AG20443 (cell line): Measurements from ENCODE around the gene NEDD4.
"Not testable (repeated sequence)": the region's sequence is repeated elsewhere in the genome, so short reads cannot be mapped to it uniquely, and the experiment has no call there.

ENCODE experiments used
- DNase-seq: peaks from one replicate; pipeline ENCODE4 v3.0.0; 2012; ENCODE audit warnings: low spot score, mixed read lengths

NEDD4 gene

DNA sequence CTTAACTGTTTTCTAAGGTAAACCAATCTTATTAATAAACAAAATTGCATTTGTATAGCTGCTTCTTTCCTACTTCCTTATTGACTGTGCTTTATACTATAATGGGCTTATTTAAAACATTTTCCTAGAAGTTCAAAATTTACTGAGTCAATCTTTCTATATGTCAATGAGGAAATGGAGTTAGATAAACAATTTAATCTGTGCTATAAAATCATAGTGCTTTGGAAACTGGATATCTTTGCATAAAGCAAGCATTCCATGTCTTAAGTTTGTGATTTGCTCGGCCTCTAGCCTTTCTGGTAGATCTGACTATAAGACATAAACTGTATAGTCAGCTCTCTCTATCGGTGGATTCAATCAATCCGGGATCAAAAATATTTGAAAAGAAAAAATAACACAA is 99.6 kb downstream of the NEDD4 start:
- no peak for DNase-seq

DNA sequence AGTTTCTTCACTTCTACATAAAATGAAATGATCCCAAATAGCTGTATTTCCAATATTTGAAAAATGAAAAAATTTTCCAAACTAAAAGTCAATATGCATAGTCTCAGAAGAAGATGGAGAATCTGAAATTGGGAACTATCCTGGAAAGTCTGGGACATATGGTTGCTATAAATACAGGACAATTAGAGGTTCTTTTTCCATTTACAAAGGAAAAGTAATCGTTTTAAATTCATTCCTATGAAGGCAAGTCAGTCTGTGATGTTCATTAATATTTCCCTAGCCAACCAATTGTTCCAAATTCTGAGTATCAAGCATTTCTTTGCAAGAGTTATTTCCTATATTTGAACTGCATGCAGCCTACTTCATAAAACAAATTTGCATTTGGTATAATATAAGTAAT is 102.2 kb downstream of the NEDD4 start:
- no peak for DNase-seq

DNA sequence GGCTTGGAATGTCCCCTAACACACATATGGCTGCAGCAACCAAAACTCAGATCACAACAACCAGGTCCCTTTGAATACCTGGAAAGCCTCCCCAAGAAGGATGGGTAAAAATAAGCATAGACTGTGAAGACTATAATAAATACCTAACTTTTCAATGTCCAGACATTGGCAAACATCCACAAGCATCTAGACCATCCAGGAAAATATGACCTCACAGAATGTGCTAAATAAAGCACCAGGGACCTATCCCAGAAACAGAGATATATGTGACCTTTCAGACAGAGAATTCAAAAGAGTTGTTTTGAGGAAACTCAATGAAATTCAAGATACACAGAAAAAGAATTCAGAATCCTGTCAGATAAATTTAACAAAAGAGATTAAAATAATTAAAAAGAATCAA is 109.2 kb downstream of the NEDD4 start:
- DNase-seq = no peak

DNA sequence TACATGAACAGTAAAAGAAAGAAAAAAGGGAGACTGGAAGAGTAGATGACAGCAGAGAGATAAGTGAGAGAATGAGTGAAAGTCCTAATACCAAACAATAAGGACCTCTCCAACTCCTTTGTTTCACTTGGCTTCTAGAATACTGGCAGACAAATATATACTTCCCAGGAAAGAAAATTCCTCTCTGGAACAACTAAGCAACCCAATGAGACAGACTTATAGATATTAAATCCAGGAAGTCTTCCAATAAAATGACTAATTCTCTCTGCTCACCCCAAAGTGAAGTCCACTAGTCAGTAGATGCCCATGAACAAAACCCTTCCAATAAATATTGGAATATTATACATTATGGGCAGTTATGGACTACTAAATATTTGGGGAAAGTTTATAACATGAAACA is 114.2 kb downstream of the NEDD4 start:
- DNase-seq = peak; percentile 15

DNA sequence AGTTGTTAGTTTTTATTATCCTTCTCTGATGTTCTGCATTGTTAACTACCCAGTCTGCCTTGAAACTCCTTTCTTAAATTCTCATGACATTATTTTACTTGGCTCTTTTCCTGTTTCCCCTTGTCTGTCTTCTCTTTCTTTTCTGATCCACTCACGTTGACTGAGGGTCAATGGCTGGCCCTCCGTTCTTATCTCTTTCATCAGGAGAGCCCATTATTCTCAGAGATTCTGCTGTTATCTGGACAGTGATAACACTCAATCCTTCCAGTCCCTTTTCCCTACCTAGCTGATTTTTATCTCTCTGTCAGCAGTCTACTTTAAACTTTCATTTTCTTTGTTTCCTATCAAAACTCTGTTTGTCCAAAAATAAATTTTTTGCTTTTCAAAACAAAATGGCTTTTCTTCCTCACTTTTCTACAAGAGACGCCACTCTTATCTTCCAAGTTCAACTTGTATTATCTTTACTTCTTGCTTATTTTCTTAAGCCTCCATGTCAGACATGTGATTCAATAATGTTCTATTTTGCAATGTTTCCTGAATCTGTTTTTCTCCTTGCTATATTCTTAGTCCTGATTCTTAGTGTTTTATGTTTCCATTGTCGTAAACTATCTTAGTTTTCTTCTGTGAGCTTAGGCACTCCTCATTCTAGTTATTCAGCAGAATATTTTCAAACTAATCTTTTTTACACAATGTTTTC is 120.2 kb downstream of the NEDD4 start:
- DNase-seq = no peak

DNA sequence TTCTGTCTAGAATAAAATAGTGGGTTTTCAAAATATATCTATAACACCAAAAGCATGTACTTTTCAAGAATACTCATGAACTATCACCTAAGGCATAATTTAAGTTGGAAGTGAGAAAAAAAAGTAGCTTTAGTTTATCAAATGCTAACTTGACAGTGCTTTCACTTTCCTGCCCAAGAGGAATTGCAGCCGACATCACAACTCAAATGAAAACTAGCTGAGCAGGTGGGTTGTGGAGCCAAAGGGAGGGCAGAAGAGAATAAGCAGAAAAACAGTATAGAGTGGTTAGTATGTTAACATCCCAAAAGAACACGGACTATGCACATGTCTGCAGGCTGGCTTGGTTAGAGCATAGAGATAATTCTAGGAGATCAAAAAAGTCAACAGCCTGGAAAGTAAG is 120.9 kb downstream of the NEDD4 start:
- no peak for DNase-seq

DNA sequence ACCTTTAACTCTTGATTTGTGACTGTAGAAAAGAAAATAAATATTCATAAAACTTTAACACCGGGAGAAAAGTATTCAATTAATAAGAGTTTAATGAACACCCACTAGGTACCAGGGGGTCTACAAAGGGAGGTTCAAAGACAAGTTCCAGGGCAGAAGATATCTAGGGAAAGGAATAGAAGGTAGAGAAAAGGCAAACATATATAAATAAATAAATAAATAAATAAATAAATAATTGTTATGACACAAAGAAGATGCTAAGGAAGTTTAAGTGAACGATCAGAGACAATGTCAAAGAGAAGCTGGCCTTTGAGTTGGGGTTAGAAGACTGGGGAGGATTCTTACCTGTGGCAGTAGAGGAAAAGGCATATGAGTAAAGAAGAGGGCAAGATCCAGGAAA is 123.8 kb downstream of the NEDD4 start:
- DNase-seq = no peak

DNA sequence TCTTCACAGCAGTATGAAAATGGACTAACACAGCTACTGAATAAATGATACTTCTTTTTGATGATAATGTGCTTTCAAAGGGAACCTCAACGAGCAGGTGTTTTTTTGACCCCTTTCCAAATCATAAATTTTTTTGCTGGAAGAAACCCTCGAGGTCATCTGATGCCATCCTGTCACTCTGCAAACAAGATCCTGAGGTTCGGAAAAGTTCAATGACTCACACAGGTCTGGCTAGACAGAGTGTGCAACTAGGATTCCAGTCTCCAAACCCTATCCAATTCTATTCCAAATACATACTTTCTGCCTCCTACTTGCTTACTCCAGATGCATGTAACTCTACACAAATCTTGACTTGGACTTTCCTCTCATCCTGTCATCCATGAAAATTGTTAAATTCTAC is 124.7 kb downstream of the NEDD4 start:
- no peak for DNase-seq

DNA sequence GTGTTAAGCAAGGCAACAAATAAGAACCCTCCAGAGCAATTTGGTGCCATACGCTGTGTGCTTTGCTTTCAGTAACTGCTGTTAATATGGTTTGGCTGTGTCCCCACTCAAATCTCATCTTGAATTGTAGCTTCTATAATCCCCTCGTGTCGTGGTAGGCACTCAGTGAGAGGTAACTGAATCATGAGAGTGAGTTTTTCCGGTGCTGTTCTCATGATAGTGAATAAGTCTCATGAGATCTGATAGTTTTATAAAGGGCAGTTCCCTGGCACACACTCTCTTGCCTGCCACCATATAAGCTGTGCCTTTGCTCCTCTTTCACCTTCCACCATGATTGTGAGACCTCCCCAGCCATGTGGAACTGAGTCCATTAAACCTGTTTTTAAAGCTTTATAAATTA is 125.1 kb downstream of the NEDD4 start:
- not testable (repeated sequence) for DNase-seq

DNA sequence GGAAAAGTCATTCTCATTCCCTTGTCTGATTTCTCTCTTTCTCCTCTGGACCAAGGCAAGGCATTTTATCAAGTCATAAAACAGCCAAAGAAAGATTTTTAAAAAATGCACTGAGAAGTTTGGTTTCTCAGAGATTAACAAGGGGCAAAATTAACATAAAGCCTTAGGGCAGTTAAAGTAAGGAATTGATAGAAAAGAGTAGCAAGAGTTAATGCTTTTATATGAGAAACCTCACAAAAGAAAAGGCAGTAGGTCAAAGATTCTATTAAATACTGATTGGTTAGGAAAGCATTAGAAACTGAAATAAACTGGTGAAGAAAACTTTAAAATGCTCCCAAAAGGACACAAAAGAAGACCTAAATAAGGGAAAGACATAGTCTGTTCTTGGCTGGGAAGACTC is 129.5 kb downstream of the NEDD4 start:
- no peak for DNase-seq

DNA sequence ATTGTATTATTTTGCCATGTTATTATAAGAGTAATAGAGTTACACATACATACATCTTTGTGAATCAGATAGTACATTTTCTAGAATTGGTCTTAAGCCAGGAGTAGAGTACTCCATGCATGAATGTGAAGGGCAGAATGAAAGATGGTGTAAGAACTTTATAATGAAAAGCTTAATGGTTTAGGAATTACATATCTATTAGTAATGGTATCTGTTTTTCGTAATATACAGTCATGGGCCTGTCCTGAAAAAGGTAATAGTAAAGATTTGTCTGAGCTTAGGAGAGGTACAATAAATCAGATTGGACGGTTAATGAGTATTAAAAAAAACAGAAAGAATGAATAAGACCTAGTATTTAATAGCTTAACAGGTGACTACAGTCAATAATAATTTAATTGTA is 132.3 kb downstream of the NEDD4 start:
- no peak for DNase-seq

DNA sequence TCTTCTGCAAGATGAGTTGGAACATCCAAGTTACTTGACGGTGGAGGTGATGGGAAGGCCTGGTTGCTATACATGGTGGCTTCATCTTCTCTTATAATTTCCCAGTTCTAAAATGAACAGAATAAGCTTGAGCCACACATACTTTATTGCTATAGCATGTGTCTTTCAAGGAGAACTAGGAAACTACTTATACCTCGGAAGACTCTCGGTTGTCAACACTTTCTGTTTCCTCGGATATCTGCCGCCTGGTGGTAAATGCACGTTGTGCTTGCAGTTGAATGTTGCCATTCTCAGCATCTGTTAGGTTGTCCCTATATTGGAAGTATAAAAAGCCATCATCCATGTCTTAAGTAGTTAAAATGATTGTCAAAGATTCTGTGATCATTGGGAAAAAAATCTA is 132.9 kb downstream of the NEDD4 start:
- no peak for DNase-seq

DNA sequence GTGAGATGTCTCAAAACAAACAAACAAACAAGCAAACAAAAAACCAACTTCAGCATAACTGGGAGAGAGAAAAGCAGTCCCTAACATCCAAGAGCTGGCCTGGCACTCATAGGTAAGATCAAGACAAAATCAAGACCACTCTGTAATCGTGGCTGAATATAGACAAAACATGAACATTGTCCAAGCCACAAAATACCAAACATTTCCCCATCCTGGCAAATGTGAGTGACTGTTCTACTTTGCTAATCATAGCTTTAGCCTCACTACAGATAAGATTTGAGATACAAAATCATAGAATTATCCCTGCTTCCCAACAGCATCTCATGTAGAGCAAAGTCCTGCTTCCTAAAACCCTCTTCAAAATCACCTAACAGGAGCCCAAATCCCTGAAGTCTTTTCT is 133.7 kb downstream of the NEDD4 start:
- DNase-seq = no peak

DNA sequence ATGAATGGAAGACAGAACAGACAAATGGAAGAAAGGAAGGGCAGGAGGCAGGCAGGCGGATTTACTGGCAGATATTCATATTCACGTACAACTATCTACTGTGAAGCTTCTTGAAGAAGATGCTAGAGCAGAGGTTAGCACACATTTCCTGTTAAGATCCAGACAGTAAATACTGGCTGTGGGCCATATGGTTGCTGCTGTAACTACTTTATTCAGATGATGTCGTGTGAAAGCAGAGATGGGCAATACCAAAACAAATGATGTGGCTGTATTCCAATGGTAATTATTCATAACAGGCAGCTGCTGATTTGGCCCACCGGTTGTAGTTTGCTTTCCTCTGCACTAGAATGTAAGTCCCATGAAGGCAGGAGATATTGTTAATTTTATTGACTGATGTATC is 134.8 kb downstream of the NEDD4 start:
- no peak for DNase-seq

DNA sequence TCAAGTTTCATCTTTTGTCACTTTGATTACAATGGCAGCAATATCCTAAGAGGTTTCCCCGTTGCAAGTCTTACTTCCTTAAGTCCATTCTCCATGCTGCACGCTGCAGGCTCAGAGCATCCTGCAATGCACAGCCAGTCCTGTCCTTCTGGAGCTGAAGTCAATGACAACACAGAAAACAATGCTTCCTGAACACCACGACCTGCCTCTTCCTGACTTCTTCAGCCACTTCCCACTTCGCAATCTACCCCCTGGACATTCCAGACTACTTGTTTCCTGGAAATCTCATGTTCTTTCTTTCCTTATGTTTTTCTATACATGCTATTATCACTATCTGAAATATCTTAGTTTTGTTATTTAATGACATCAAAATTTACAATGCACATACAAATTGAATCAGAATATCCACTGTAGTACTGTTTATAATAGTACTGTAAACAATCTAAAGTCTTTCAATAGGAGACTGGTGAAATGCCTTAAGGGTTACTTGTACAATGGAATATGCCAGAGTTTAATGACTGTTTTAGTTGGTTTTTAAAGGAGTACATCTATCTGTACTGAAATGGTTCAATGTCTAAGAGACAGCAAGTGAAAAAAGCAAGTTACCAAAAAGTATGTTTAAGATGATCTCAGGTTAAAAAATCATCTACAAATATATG is 136.8 kb downstream of the NEDD4 start:
- no peak for DNase-seq

DNA sequence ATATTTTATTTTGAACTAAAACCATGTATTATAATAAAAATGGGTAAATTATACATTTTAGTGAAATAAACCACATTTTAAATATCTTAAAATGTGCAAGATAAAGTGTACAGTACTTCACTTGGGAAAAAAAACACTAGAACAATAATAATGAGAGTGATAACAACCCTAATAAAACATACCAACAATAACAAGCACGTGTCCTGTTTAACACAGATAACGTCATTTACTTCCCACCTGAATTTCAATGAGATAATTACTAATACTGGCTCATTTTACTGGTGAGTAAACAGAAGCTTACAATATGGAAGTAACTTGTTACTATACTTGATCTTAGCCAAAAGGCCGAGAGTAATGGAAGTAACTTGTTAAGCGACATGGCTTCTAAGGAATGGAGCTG is 140.3 kb downstream of the NEDD4 start:
- no peak for DNase-seq

DNA sequence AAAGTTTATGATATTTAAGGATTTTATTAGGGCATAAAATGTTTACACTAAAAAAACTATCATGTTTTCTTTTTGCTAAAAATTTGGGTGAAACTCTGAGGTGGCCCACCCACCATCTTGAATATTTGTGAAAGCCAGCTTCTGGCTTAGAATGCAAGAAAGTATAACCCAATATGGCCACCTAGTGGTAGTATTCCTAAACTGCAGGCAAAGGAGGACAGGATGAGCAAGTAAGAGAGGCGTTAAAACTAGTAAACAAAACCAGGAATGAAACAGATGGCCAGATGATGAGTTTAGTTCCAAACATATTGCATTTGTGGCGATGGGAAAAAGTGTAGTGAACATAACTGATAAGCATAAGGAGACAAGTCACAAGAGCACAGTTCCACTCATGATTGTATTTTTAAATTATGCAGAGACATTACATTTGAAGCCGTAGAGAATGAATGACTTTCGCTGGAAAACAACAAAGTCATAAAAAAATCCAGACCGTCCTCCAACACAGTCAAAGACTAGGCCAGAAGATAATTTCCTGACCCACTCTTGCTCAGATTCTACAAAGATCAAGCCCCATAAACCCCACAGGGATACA is 147.2 kb downstream of the NEDD4 start:
- DNase-seq = peak; percentile 73

DNA sequence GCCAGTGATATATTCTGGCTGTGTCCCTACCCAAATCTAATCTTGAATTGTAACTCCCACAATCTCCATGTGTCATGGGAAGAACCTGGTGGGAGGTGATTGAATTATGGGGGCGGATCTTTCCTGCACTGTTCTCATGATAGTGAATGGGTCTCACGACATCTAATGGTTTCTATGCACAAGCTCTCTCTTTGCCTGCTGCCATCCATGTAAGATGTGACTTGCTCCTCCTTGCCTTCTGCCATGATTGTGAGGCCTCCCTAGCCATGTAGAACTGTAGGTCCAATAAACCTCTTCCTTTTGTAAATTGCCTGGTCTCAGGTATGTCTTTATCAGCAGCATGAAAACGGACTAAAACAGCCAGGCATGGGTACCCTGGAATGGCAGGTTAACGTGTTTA is 150.5 kb downstream of the NEDD4 start:
- not testable (repeated sequence) for DNase-seq

DNA sequence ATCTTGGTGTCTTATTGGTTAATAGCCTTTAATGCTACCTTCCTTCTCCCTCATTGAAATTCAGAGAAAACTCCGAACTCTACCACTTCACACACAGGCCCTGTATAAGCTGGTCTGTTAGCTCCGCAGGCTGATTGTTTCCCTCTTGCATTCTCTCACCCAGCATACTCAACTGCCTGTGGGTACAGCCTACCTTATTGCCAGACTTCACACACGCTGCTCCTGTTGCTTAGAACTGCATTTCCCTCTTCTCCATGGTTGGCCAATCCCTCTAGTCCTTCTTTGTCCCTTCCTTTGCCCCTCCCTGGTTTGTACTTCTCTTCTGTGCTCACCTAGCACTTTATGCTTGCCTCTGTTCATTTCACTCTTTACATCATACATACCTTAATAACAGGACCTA is 157.5 kb downstream of the NEDD4 start:
- DNase-seq = no peak

DNA sequence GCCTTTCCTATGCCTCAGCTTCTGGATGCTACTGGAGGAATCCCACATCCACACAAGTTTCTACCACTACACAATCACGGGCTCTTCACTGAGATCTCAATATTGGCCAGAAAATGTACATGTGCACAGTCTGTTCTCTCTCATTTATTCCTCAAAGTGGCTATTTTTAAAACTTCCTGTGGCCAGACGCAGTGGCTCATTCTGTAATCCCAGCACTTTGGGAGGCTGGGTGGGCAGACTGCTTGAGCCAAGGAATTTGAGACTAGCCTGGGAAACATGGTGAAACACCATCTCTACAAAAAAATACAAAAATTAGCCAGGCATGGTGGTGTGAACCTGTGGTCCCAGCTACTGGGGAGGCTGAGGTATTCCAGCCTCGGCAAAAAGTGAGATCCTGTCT is 159.1 kb downstream of the NEDD4 start:
- no peak for DNase-seq

DNA sequence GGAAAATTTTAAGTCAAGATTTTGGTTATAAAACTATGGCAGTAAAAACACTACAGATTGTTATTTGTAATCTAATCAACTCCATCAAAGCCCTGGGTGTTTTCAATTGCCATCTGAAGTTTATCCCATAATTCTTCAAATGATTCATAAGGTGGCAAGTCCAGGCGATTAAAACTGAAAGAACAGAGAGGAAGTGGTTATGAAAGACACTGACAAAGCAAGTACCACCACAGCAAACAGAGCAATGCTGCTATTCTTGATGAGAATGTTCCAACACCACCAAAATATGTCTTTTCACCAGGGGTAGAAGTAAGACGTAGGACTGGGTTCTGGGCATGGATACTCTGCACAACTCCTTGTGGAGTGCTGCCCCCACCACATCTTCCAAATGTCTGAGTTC is 163.6 kb downstream of the NEDD4 start:
- DNase-seq = no peak

DNA sequence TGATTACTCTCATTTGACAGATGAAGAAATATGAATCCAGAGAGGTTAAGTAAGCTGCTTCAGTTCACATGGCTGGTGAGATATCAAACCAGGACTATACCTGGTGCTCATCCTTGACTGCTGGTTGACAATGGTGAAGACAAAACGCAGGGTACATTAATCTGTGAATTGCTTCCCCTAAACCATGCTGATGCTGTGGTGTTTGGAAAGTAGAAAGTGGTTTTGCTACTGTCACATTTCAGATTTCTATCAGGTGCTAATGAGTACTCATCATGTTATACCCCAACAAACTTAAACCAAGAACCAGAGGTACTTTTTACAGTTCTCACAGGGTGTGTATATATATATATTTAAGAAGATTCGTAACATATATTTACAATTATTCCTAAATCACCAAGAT is 165.5 kb downstream of the NEDD4 start:
- no peak for DNase-seq

DNA sequence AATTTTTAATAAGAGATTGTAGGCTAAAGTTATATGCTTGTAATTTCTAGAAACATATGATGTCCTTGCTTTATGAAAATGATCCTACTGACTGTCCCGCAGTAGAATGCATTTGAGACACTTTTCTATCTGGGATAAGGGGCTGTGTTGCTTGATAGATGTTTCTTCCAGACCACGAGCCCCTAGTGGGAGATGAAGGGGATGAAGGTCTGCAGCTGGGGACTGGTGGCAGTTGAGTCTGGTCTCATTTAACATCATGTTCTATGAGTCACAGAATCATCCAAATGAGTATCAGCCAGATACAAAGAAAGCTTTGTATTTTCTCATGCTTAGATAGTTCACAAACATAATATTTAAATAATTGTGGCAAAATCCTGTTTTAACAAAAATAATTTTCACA is 166.2 kb downstream of the NEDD4 start:
- no peak for DNase-seq
